Posterior cingulate gyrus (tissue), 11 donors: ENCODE measurements around the gene ARPC2.
A peak's percentile ranks its signal among the peaks of the same experiment; 100 is the strongest.

Experiments
- DNase-seq, 10 donors: peaks; one replicate each; pipeline versions ENCODE4 v3.0.0 to v3.0.0-alpha.2; 2020 to 2021; ENCODE audit warnings: mixed read lengths in 3 of 10
- intact Hi-C: fragments of 100-400 bp; cut with DNase I; formaldehyde crosslinking; loops from one replicate; pipeline ENCODE4 v1.15.1; 2023

ARPC2 gene

DNA sequence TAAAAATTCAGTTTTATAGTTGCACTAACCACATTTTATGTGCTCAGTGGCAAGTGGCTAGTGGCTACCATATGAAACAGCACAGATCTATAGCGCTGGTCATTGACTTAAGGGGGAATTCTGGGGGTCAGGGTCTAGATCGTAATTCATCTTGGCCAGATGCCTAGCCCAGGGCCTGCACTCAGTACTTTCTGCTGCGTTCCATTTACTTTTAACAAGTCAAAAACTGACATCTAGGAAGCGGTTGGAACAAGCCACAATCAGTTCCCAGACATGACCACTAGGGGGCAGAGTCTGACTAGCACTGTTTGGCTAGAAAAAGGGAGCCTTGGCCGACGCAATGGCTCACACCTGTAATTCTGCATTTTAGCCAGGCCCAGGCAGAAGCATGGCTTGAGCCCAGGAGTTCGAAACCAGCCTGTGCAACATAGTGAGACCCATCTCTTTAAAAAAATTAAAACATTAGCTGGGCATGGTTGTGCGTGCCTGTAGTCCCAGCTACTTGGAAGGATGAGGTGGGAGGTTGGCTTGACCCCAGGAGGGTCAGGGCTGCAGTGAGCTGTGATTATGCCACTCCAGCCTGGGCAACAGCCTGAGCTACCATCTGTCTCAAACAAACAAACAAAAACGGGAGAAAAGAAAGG, 84.3 kb downstream of the ARPC2 start:
- peak; percentile 50 to 93 (median 81) for DNase-seq
- intact Hi-C loops: loop anchor here (1.0 to 5.0 kb wide), 3 partner anchors 55 to 166 kb away; partner anchors contain the start of genes CATIP and CTDSP1
